NCI-H82 treated with DMSO at 0.1 percent for 48 hours (cell line): Measurements from ENCODE around the gene CFAP298.
"Not testable (repeated sequence)": the region's sequence is repeated elsewhere in the genome, so short reads cannot be mapped to it uniquely, and the experiment has no call there.

Experiments used
- DNase-seq: peaks from one replicate; lab custom pipeline; 2025; ENCODE audit not compliant: unreplicated experiment; lab: John Stamatoyannopoulos, UW

Gene CFAP298, protein sequence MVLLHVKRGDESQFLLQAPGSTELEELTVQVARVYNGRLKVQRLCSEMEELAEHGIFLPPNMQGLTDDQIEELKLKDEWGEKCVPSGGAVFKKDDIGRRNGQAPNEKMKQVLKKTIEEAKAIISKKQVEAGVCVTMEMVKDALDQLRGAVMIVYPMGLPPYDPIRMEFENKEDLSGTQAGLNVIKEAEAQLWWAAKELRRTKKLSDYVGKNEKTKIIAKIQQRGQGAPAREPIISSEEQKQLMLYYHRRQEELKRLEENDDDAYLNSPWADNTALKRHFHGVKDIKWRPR

DNA sequence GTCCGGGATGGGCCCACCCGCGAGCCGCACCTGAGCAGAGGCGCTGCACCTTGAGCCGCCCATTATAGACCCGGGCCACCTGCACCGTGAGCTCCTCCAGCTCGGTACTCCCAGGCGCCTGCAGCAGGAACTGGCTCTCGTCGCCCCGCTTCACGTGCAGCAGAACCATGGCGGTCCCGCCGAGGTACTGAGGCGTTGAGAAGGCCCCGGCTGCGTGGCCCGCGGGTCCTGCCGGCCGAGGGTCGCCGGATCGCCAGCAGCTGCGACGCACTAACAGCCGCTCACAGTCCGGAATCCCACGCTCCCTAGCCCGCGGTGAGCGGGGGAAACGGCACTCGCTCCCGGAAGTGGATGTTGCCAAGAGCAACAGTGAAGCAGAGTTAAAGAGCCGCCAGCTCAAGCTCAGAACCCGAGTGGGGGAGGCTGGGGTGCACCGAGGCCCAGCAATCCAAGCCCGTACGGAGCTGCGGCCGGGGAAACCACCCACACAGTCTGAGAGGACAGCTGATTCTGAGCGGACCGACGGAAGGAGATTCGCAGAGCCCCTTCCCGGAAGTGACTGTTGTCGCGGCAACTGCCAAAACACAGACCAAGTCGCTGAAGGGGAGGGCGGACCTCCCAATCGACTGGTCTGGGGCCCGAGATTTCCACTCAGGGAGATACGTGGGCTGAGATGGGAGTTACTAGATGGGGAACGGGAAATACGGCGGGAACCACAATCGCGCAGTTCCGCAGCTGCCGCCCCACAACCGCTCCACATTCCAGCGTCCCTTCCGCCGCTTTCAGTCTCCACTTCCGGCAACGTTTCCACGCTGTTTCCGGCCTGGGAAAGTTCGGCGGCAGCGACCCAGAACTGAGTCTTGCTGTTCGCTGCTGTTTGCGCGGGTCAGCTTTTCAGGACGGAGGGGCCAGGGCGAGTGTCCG, at the start of gene CFAP298:
Gene CFAP298, minus strand, starts transcription at position 303 of the 924 bp plus-strand sequence. Its CDS starts 134 bp downstream, at position 169.
- DNase-seq = peak; percentile 80

DNA sequence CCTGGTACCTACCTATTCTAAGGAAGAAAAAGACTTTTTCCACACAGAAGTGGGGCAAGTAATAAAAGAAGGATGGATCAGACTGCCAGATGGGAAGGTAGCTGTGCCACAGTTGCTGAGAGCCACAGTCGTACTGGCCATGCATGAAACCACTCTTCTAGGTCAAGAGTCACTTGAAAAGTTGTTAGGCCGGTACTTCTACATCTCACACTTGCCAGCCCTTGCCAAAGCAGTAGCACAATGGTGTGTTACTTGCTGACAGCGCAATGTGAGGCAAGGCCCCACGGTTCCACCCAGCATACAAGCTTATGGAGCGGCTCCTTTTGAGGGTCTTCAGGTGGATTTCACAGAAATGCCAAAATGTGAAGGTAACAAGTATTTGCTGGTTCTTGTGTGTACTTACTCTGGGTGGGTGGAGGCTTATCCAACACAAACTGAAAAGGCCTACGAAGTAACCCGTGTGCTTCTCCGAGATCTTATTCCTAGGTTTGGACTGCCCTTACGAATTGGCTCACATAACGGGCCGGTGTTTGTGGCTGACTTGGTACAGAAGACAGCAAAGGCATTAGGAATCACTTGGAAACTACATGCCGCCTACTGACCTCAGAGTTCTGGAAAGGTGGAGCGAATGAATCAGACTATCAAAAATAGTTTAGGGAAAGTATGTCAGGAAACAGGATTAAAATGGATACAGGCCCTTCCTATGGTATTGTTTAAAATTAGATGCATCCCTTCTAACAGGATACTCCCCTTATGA, 49.0 kb upstream of the CFAP298 start:
- DNase-seq = not testable (repeated sequence)

DNA sequence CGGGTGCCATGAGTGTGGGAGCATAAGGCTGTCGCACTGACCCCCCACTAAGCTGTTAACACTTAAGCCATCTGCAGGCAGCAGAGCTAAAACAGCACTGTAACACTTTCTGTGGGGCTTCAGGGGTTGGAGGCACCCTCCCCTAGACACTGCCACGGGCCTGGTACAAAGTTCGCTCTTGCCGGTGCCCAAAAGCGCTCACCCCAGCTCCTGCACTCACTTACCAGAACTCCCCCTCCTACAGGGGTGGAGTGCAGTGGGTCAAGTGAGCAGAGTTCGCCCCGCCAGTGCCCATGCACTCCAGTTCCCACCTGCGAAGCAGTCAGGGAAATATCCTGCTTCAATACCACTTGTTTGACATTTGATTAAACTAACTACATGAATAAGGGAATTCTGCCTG, 46.3 kb upstream of the CFAP298 start:
- no peak for DNase-seq

DNA sequence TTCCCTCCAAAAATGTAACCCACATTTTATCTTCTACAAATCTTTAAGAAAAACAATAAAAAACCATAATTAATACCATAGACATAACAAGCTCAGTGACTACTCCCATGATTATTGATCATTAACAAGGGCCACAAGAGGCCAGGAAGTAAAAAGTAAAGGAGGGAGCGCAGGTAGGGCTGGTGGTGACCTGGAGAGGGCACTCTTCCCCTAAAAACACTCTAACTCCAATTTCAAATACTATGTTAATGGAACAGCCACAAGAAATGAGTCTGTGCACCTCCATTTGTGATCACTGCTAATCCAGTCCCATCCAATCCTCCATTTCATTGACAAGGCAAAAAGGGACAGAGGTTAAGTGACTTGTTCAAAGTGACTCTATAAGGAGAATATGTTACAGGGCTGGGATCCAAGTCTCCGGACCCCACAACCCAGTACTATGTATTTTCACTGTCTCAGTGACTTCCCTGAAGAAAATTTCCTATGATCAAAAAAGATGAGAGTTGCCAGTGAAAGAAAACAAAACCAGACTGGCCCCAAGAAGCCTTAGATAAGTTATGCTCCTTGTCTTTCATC, 41.2 kb upstream of the CFAP298 start:
- peak; percentile 32 for DNase-seq

DNA sequence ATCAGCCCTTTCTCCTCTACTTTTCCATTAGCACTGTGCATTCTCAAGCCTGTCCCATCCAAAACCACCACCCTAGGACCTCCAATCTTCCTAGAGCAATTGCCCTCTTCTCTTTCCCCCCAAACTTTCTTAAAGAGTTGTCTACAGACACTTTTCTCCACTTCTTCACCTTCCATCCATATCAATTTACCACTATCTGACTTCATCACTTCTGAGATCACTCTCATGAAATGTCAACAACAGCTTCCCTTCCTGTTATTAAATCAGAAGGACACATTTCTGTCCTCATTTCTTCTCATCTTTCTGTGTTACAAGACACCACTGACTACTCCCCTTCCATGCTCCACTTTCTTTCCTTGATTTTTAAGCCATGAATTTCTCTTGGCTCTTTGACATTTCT, 36.0 kb upstream of the CFAP298 start:
- no peak for DNase-seq

DNA sequence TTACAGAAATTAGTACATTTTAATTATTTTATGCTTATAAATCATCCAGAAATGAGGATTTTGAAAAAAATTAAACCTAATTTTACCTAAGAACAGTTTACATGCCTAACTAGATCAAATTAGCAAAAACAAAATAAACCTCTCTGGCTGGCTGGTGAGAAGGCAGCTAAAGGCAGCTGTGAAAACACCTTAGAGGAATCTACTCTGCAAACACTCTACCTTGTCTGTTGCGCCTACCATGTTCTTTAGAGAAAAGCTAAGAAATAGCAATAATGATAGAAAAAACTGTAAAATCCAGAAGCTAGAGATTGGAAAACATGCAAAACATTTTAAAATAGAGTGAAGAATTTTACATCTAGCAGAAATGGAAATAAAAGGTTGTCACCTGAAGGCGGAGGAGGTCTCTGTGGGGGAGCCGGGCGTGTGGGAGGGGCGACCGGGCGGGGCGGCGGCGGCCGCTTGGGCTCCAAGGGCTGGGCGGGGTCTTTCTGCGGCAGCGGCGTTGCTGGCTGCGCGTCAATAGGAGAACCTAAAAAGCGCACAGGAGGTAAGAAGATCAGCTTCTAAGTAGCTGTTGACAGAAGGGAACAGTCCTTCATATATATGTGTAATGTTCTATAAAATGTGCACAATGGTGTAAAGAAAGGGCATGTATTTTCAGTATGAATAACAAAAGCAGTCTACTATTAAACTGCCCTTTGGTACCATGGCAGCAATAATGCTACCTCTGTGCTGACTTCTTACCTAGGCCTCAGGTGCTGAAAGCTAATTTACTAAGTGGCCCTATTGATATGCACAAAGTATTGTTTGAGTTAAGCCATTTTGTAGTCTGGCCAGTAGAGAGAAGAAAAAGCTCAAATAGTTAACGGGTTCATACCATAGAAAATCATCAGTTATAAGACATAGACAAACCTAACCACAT, 33.3 kb upstream of the CFAP298 start:
- no peak for DNase-seq

DNA sequence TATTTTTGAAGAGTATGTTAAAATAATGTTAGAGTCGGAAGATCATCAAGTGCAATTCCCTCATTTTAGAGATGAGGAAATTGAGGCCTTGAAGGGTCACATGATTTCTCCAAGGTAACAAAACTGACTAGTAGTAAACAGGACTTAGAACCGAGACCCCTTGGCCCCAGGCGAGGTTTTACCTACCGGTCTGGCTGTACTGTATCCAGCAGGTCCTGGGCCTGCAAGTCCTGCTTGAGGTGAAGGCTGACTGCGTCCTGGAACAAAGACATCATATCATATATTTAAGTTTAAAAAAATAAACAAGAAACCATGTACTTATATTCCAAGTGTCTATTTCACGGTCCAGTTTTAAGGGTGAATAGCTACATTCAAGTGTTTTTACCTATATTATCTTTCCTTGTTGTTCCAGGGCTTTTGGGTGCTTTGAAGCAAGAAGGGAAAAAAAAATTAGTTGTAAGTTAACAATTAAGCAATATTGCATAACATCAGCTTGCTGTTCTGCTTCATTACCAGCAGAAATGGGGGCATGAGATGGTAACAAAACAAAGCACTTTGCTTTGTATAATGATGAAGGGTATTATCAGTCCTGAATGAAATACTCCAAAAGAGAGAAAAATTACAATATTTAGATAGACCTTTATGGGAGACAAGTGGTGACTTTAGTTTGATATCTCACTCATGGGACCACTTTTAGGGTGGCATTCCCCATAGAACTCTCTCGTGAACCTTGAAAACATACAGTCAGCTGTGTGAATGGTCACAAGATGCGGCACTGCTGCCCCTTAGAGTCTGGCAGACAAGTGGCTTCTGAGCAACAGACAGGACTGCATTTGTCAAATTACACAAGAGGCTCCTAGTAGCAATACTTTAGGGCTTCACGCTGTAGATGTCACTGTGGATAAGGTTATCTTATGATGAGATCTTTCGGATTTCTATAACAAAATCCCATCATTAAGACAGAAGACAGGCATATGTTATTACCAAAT, 29.8 kb upstream of the CFAP298 start:
- no peak for DNase-seq

DNA sequence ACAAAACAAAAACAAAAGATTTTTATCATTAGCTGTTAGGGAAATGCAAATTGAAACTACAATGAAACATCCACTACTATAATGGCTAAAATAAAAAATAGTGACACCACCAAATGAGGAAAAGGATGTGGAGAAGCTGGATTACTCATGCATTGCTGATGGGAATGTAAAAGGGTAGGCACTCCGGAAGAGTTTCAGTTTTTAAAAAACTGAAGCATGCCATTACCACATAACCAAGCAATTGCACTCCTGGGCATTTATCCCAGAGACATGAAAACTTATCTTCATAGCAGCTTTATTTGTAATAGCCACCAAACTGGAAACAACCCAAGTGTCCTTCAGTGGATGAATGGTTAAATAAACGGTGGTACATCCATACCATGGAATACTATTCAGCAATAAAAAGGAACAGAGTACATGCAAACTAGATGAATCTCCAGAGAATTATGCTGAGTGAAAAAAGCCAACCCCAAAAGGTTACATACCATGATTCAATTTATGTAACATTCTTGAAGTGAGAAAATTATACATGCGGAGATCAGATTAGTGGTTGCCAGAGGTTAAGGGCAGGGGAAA, 14.5 kb upstream of the CFAP298 start:
- DNase-seq = no peak

DNA sequence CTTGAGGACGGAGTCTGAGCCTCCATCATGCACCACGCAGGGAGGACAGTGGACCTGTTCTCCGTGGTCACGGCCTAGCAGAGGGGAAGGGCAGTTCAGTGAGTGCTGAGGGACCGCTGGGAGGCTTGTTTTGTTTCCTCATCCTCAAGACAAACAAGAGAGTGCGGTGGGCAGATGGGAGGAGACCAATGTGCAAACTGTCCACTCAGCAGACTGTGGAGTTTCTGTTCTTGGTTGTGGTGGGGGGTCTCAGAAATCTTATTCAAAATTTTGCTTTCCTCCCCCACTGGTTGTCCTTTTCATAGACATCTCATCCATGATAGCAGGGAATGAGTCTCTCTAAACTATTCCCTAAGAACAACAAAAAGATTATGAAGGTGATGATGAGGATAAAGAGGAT, 6.0 kb upstream of the CFAP298 start:
- DNase-seq = not testable (repeated sequence)

DNA sequence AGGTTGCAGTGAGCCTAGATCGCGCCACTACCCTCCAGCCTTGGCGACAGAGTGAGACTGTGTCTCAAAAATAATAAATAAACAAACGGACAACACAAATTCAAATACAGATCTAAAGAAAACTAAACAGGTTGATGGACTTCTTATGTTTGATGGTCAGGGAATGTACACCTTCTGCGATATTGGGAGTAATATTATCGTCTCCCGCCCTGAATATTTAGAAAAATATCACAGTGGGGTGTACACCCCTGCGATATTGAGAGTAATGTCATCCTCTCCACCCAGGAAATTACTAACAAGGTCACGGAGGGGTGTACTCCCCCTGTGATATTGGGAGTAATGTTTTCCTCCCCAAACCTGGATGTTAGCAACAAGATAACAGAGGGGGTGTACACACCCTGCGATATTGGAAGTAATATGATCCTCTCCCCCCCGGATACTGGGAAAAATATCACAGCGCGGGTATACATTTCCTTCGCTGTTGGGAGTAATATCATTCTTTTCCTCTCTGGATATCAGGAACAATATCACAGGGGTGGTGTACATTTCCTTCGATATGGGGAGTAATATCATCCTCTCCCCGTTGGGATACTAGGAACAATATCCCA, 1.4 kb upstream of the CFAP298 start:
- DNase-seq = no peak

DNA sequence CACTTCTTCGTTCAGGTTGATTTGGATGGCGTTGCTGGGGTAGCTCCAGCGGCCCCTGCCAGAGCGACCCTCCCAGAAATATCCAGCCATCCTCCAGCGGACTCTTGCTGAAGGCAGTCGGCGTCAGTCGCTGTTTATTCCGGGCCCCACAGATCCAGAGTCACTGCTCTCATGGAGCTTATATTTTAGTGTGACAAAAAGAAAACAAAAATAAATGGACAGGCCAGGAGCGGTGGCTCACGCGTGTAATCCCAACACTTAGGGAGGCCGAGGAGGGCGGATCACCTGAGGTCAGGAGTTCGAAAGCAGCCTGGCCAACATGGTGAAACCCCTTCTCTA, 791 bp upstream of the CFAP298 start:
- DNase-seq = no peak

DNA sequence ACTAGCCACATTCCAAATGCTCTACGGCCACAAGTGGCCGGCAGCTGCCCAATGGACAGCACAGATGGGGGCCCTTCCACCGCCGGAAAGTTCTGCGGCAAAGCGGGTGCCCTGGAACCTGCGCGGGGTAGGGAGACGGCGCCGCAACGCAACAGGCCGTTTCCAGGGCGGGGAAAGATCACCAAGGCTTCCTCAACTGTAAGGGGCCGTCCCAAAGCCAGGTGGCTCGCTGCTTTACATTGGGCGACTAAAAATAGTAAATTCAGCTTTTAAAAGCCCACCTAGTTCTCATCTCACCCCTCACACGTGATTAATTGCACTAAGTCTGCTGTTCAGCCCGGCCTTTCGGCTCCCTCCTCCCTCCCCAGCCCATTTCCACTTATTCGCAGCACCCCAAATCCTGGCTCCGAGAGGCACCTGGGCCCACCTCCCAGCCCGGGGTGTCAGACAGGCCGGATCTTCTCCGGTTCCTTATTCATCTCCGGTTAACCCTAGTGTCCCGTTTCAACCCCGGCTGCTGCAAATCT, 643 bp downstream of the CFAP298 start:
- DNase-seq = no peak

DNA sequence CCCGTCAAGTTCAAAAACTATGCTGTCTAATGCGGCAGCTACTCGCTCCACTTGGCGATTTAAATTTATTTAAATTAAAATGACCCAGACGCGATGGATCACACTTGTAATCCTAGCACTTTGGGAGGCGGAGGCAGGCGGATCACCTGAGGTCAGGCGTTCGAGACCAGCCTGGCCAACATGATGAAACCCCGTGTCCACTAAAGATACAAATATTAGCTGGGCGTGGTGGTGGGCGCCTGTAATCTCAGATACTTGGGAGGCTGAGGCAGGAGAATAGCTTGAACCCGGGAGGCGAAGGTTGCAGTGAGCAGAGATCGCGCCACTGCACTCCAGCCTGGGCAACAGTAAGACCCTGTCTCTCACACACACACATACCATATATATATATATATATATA, 1.2 kb downstream of the CFAP298 start:
- not testable (repeated sequence) for DNase-seq

DNA sequence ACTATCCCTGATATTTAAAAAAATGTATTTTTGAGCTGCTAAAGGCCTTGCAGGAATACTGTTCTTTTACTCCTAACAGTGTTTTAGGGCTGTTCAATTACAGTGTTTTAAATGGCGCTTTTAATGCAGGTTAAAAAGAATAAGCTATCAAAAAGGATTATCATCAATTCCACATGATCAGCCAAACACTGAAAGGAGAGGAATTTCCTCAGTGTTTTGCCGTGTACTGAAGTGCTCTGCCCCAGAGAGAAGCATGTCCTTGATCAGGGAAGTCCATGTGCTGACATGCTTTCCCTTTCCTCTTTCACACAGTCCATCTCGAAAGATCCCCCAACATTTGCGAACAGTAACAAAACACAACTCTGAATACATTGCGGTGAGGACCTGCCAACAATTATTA, 3.3 kb downstream of the CFAP298 start:
- no peak for DNase-seq

DNA sequence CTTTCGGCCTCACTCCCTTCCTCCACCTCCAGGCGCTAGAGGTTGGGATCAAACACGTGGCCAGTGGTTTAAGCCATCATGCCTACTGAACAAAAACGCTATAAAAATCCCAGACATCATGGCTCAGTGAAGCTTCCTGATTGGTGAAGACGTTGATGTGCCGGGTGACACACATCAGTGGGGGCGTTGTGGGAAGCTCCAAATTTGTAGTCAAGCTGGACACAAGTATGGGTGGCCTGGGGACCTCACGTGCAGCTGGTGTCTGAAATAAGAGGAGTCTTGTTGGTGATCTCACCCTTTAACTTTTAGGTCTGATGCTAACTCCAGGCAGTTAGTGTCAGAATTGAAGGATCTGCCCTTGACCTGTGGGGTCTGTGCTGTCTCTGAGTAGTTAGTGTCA, 6.7 kb downstream of the CFAP298 start:
- DNase-seq = no peak

DNA sequence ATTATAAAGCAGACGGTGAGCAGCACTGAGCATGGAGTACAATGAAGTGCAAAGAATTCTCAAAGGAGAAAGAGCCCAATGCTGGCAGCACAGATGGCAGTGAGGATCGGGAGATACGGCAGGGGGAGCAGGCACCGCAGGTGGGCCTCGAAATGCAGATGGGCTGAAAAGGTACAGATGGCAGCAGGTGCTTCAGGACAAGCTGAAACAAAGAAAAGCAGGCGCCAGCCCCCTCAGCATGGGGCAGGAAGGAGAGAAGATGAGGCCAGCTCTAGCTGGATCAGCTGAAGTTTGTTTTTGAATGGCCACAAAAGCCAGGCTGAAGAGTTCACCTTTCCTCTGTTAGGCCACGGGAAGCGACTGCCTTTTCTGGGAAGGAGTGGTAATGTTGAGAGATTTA, 7.7 kb downstream of the CFAP298 start:
- no peak for DNase-seq

DNA sequence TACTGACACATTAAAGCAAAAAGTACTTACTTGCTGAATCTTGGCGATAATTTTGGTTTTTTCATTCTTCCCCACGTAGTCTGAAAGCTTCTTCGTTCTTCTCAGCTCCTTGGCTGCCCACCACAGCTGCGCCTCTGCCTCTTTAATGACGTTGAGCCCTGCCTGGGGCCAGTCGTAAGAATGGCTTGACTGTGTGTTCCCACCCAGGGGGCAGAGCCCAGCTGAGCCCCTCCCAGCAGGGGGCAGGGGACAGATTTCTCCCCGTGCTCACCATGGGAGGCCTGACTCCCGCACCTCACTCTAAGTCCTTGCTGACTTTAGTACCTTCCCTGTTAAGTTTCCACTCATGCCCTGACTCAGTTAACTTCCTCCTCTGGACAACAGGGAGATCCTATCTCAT, 9.0 kb downstream of the CFAP298 start:
- DNase-seq = no peak

DNA sequence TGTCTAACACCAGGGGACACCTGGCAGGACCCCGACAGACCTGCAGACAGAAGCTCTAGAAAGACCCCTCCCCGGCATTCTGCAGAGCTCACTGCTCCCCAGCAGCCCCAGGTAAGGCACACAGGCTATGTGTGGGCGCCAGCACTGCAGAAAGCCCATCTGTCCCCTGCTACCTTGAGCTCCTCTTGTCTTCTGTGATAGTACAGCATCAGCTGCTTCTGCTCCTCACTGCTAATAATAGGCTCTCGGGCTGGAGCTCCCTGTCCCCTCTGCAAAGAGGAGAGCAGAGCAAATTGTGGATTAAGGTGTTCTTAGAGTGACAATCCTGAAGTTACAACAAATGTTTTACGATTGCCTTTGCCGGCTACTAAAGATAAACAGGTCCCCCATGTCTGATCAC, 10.1 kb downstream of the CFAP298 start:
- DNase-seq = no peak
